SK-N-MC (cell line): ENCODE data around the gene OXGR1.

Experiments
- DNase-seq: peaks from one replicate; pipeline ENCODE4 v3.0.0-alpha.2; 2011; ENCODE audit warnings: low read depth, low spot score
- H3K27ac ChIP-seq: fragments of 200-600 bp; sonication (generic); 2 replicates; pipeline ENCODE4 v1.5.1; 2016; ENCODE audit warnings: mixed run types
- H3K36me3 ChIP-seq: fragments of 200-600 bp; sonication (generic); 2 replicates; pipeline ENCODE4 v1.6.1; 2017; ENCODE audit warnings: antibody characterized with exemption, low read length, mixed read lengths; ENCODE audit not compliant: insufficient read depth
- H3K4me3 ChIP-seq: fragments of 200-600 bp; sonication (generic); 2 replicates; pipeline ENCODE4 v1.5.1; 2016
- H3K9ac ChIP-seq: fragments of 200-600 bp; sonication (generic); 2 replicates; pipeline ENCODE4 v1.8.0; 2017; ENCODE audit warnings: mixed run types, mixed read lengths; ENCODE audit not compliant: insufficient read length
- H3K9me3 ChIP-seq: fragments of 200-600 bp; sonication (generic); 2 replicates; pipeline ENCODE4 v1.6.1; 2017; ENCODE audit warnings: low read depth, mild to moderate bottlenecking, antibody characterized with exemption, low read length, moderate library complexity, mixed read lengths
- EZH2 ChIP-seq: fragments of 200-600 bp; sonication (generic); IDR thresholded peaks from one replicate; pipeline ENCODE4 v1.6.1; 2017; ENCODE audit warnings: antibody characterized with exemption
- FOXP2 ChIP-seq: optimal IDR thresholded peaks from 2 replicates; pipeline ENCODE3; 2011; ENCODE audit warnings: mild to moderate bottlenecking, moderate library complexity; ENCODE audit not compliant: insufficient read depth; ENCODE audit errors: extremely low read length, control extremely low read depth
- POLR2AphosphoS5 ChIP-seq: IDR thresholded peaks from 2 replicates; pipeline ENCODE4 v1.6.1; 2012; ENCODE audit warnings: mild to moderate bottlenecking, low read depth, low read length, borderline replicate concordance

The OXGR1 gene

DNA sequence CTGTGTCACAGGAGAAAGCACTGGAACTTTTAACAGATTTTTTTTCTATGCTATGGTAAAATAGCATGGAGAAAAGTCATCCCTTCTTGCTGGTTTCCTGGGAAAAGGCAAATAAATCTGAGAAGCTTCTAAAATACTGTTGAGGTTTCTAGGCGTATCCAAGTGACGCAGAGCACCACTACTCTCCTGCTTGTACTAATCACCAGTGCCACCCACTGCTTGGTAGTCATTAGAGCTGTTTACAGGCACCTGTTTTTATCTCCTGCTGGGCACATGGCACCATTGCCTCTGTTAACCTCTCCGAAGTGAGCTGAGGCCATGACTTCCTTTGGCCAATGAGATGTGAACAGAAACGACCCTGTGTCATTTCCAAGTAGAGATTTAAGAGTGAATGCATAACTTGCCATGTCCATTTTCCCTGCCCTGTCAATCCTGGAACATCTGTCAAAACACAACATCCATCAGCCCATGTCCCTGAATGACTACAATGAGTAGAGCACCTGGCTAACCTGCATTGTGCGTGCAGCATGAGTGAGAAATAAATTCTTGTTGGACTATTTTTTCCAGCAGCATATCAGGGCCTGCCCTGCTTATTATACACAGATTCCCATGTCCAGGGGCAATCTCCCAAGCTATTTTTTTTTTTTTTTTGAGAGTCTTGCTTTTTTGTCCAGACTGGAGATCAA is 17.3 kb upstream of the OXGR1 start:
- TF ChIP-seq POLR2AphosphoS5 (no peak), FOXP2 (no peak), EZH2 (no peak)
- no peak overlapping the region for H3K27ac ChIP-seq
- H3K4me3 ChIP-seq = no peak overlapping the region
- no peak for DNase-seq
- H3K9ac ChIP-seq = no peak overlapping the region
- H3K36me3 ChIP-seq = no peaks in the 10 kb centered on the region
- no peaks in the 10 kb centered on the region for H3K9me3 ChIP-seq

GRCh38 chr13:97008643-97009042 is 14.4 kb upstream of the OXGR1 start:
- Histone ChIP-seq H3K9ac (no peak overlapping the region), H3K27ac (no peak overlapping the region), H3K9me3 (no peaks in the 10 kb centered on the region), H3K4me3 (no peak overlapping the region), H3K36me3 (no peaks in the 10 kb centered on the region)
- DNase-seq = no peak
- TF ChIP-seq POLR2AphosphoS5 = no peak
- TF ChIP-seq FOXP2 = no peak
- no peak for TF ChIP-seq EZH2

DNA sequence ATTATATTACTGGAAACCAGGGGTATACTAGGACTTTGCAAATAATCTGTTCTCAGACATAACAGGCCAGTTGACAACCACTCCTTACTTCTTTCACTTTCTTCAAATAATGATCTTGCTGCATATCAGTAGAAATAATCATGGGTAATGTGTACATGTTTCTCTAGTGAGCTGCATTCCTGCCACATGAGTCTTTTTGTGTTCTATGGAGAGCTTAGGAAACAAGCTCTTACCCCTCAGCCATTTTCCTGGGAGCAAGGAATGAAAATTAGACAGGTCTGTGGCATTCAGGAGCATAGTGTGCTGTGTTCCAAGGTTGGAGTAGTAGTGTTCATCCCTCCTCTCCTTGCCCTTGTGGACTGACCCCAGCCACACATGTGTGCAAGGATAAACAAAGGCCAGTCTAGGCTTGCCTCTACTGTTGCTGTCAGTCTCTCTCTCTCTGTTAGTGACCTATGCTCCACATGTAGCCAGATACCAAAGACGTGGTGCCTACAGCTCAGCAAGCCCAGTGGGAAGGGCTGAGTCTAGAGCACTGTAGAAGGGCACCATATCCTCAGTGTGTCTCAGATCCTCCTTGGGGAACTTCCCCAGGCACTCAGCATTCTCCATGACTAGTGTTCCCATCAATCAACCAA is 11.5 kb upstream of the OXGR1 start:
- TF ChIP-seq EZH2 = no peak
- no peak for TF ChIP-seq POLR2AphosphoS5
- TF ChIP-seq FOXP2 = no peak
- Histone ChIP-seq H3K9me3 (no peaks in the 10 kb centered on the region), H3K4me3 (no peak overlapping the region), H3K36me3 (no peaks in the 10 kb centered on the region), H3K27ac (no peak overlapping the region), H3K9ac (no peak overlapping the region)
- DNase-seq = no peak

- Histone ChIP-seq H3K9ac (no peak overlapping the region), H3K9me3 (no peaks in the 10 kb centered on the region), H3K27ac (no peak overlapping the region), H3K4me3 (no peak overlapping the region), H3K36me3 (no peaks in the 10 kb centered on the region)
- DNase-seq = no peak
- TF ChIP-seq FOXP2 = no peak
These were observed 10.6 kb upstream of the OXGR1 start for GRCh38 chr13:97004886-97005285.

DNA sequence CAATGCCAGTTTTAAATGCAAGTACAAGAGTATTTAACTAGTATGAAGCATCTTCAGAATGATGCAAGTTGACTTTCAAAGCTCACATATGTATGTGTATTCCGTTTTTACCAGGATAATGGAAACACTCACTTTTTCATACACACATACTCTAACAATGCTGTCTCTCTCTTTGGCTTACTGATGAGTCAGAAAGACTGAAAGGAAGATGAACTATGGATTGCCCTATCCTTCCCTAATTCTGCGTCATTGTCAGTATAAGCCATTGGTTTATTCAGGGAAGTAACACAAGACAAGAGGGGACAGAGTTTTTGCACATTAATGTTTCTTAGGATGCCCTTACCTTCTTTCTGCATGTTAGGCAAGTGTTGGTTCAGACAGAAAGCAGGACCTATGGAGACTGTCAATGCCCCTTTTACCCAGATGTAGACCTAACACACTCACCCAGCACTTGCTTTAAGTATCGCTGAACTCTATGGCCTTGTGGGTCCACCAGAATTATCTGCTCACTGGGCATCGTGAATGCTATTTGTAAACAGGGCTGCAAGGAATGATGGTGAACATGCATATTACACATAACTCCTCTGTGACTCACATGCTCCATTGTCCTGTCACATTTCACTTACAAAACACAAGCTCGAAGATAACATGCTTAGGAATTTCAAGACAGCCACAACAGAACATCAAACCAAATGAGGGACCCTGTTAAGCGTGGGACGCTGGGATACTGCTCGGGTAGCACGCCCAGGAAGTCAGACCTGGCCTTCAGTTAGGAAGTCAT is 10.0 kb upstream of the OXGR1 start:
- no peaks in the 10 kb centered on the region for H3K9me3 ChIP-seq
- DNase-seq = no peak

DNA sequence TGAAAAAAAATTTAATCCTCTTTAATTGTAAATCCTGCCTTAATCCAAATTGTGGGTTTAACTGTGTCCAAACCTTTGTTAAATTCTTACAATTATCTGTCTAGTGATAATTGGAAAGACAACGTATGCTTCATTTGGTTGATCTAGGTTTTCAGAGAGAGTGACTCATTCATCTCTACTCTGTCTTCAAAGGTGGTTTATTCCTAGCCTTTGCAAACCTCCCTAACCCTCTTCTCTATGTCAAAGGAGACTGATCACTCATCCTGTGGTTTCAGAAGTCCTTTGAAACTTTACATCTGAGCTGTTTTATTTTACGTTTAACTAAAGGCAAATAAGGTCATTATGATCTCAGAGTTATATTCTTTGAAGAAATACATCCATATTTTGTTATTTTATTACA is 8.8 kb upstream of the OXGR1 start:
- DNase-seq = no peak
- H3K9ac ChIP-seq = no peak overlapping the region
- H3K36me3 ChIP-seq = no peaks in the 10 kb centered on the region
- no peak overlapping the region for H3K4me3 ChIP-seq
- H3K9me3 ChIP-seq = no peaks in the 10 kb centered on the region
- TF ChIP-seq POLR2AphosphoS5 (no peak), EZH2 (no peak), FOXP2 (no peak)
- H3K27ac ChIP-seq = no peak overlapping the region

More for the DNA sequence above, 10.0 kb upstream of the OXGR1 start:
- no peak for TF ChIP-seq EZH2
- TF ChIP-seq POLR2AphosphoS5 = no peak
- TF ChIP-seq FOXP2 = no peak
- no peak overlapping the region for H3K27ac ChIP-seq
- no peak overlapping the region for H3K9ac ChIP-seq
- H3K36me3 ChIP-seq = no peaks in the 10 kb centered on the region
- H3K4me3 ChIP-seq = no peak overlapping the region

DNA sequence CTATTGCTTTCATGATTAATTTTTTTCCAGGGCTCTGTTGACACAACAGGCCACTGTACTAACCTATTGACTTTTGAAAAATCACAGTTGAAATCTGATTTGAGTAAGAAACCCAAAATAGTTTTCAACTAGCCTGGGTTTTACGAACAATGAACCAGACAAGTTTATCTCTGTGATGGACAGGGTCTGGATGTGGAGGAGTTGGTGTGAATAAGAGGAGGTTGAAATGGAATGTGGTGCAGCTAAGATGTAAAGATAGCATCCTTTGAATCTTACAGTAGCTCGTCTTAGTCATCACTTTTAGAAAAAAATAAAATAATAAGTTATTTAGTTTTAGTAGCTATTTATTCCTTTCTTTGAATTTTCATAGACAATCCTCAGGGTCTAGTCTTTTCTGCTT is 8.3 kb upstream of the OXGR1 start:
- H3K4me3 ChIP-seq = no peak overlapping the region
- no peak overlapping the region for H3K27ac ChIP-seq
- no peak overlapping the region for H3K9ac ChIP-seq
- H3K36me3 ChIP-seq = no peaks in the 10 kb centered on the region
- no peak for DNase-seq
- H3K9me3 ChIP-seq = no peaks in the 10 kb centered on the region
- TF ChIP-seq EZH2 = no peak
- TF ChIP-seq POLR2AphosphoS5 = no peak
- no peak for TF ChIP-seq FOXP2

GRCh38 chr13:97001636-97002035 is 7.4 kb upstream of the OXGR1 start:
- Histone ChIP-seq H3K36me3 (no peaks in the 10 kb centered on the region), H3K4me3 (no peak overlapping the region), H3K9me3 (no peaks in the 10 kb centered on the region), H3K9ac (no peak overlapping the region), H3K27ac (no peak overlapping the region)
- no peak for DNase-seq
- TF ChIP-seq EZH2 (no peak), POLR2AphosphoS5 (no peak), FOXP2 (no peak)
